ENCODE results near the gene PCDHGA7.

- TF ChIP-seq, protein P1, sequence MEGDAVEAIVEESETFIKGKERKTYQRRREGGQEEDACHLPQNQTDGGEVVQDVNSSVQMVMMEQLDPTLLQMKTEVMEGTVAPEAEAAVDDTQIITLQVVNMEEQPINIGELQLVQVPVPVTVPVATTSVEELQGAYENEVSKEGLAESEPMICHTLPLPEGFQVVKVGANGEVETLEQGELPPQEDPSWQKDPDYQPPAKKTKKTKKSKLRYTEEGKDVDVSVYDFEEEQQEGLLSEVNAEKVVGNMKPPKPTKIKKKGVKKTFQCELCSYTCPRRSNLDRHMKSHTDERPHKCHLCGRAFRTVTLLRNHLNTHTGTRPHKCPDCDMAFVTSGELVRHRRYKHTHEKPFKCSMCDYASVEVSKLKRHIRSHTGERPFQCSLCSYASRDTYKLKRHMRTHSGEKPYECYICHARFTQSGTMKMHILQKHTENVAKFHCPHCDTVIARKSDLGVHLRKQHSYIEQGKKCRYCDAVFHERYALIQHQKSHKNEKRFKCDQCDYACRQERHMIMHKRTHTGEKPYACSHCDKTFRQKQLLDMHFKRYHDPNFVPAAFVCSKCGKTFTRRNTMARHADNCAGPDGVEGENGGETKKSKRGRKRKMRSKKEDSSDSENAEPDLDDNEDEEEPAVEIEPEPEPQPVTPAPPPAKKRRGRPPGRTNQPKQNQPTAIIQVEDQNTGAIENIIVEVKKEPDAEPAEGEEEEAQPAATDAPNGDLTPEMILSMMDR (IDR thresholded peaks at IDR 0.05) = no peak
- no peak for TF ChIP-seq EP300 (IDR thresholded peaks at IDR 0.05; ENCODE audit: low read depth)
- no peak for TF ChIP-seq POLR2AphosphoS5 (IDR thresholded peaks at IDR 0.05)
- no peak for TF ChIP-seq POLR2A (IDR thresholded peaks at IDR 0.05)
Observed at GRCh38 chr5:141427783-141428426, 45.4 kb downstream of the PCDHGA7 start.
